Neural cell (in vitro differentiated cells): ENCODE results near the gene GLT8D1. TPM values are rescaled to one million over a fixed set of nuclear protein-coding genes. Genes with fewer than 3 reads are reported as not detected.

Experiments
- H2AFZ ChIP-seq: fragments of 200-600, 300-800 bp; sonication (generic), shearing (Covaris generic); 2 replicates; pipeline ENCODE4 v1.6.0; 2014; ENCODE audit warnings: low read depth, mild to moderate bottlenecking, antibody characterized with exemption, low read length, moderate library complexity
- H3F3A ChIP-seq: fragments of 200-600 bp; shearing (Covaris generic); 2 replicates; pipeline ENCODE4 v1.6.1; 2016; ENCODE audit warnings: mild to moderate bottlenecking, moderate library complexity, mixed read lengths, antibody characterized with exemption, low read length; ENCODE audit not compliant: insufficient read depth, poor library complexity, severe bottlenecking
- H3K27ac ChIP-seq: fragments of 200-600, 300-800 bp; sonication (generic), shearing (Covaris generic); 2 replicates; pipeline ENCODE4 v1.5.1; 2014; ENCODE audit warnings: mild to moderate bottlenecking, low read length, moderate library complexity
- H3K27me3 ChIP-seq: fragments of 300-800, 200-600 bp; sonication (generic), shearing (Covaris generic); 2 replicates; pipeline ENCODE4 v1.6.0; 2014; ENCODE audit warnings: mild to moderate bottlenecking, low read depth, low read length, moderate library complexity; ENCODE audit not compliant: insufficient read depth
- H3K36me3 ChIP-seq: fragments of 300-800, 200-600 bp; sonication (generic), shearing (Covaris generic); 2 replicates; pipeline ENCODE4 v1.5.1; 2014; ENCODE audit warnings: mild to moderate bottlenecking, antibody characterized with exemption, low read length, moderate library complexity; ENCODE audit not compliant: insufficient read depth
- H3K4me2 ChIP-seq: fragments of 300-800, 200-600 bp; sonication (generic), shearing (Covaris generic); 2 replicates; pipeline ENCODE4 v1.6.0; 2014; ENCODE audit warnings: mild to moderate bottlenecking, low read length
- H3K4me3 ChIP-seq: fragments of 300-800, 200-600 bp; sonication (generic), shearing (Covaris generic); 2 replicates; pipeline ENCODE4 v1.5.1; 2014; ENCODE audit warnings: mild to moderate bottlenecking, low read length, moderate library complexity
- H3K79me2 ChIP-seq: fragments of 200-600 bp; shearing (Covaris generic); replicated peaks from 2 replicates; pipeline ENCODE4 v1.6.0; 2014; ENCODE audit warnings: mild to moderate bottlenecking, low read length, moderate library complexity; ENCODE audit not compliant: insufficient read depth
- H3K9ac ChIP-seq: fragments of 300-800, 200-600 bp; sonication (generic), shearing (Covaris generic); 2 replicates; pipeline ENCODE4 v1.6.1; 2016; ENCODE audit warnings: mild to moderate bottlenecking, low read length, mixed read lengths
- H3K9me2 ChIP-seq: fragments of 200-600 bp; shearing (Covaris generic); 2 replicates; pipeline ENCODE4 v1.6.1; 2016; ENCODE audit warnings: mild to moderate bottlenecking, low read length, mixed read lengths; ENCODE audit not compliant: insufficient read depth
- H3K9me3 ChIP-seq: fragments of 200-600, 300-800 bp; sonication (generic), shearing (Covaris generic); 2 replicates; pipeline ENCODE4 v1.6.1; 2016; ENCODE audit warnings: mild to moderate bottlenecking, mixed run types, low read length, moderate library complexity, mixed read lengths
- H4K20me1 ChIP-seq: fragments of 200-600 bp; shearing (Covaris generic); 2 replicates; pipeline ENCODE4 v1.6.1; 2016; ENCODE audit warnings: mild to moderate bottlenecking, mixed run types; ENCODE audit not compliant: insufficient read depth
- EP300 ChIP-seq: fragments of 450-650 bp; conservative IDR thresholded peaks from 2 replicates; pipeline ENCODE4 v1.6.1; 2014; ENCODE audit warnings: antibody characterized with exemption, mild to moderate bottlenecking, moderate library complexity; ENCODE audit not compliant: poor library complexity, severe bottlenecking
- EZH2 ChIP-seq: fragments of 200-600, 300-800 bp; shearing (Covaris generic), sonication (generic); IDR thresholded peaks from 2 replicates; pipeline ENCODE4 v1.6.1; 2014; ENCODE audit warnings: antibody characterized with exemption, low read length, borderline replicate concordance, mild to moderate bottlenecking; ENCODE audit not compliant: insufficient read depth, poor library complexity, severe bottlenecking
- MXI1 ChIP-seq: fragments of 450-650 bp; conservative IDR thresholded peaks from 2 replicates; pipeline ENCODE4 v1.6.1; 2014; ENCODE audit warnings: antibody characterized with exemption, mild to moderate bottlenecking; ENCODE audit not compliant: poor library complexity, severe bottlenecking
- POLR2AphosphoS5 ChIP-seq: IDR thresholded peaks from 2 replicates; pipeline ENCODE4 v1.6.1; 2012
- RAD21 ChIP-seq: fragments of 450-650 bp; conservative IDR thresholded peaks from 2 replicates; pipeline ENCODE4 v1.6.1; 2014; ENCODE audit warnings: antibody characterized with exemption, mild to moderate bottlenecking, moderate library complexity
- SMC3 ChIP-seq: fragments of 450-650 bp; conservative IDR thresholded peaks from 2 replicates; pipeline ENCODE4 v1.6.1; 2014; ENCODE audit warnings: antibody characterized with exemption, mild to moderate bottlenecking, moderate library complexity; ENCODE audit not compliant: poor library complexity
- TAF1 ChIP-seq: IDR thresholded peaks from 2 replicates; pipeline ENCODE4 v1.6.1; 2012; ENCODE audit warnings: low read depth
- polyA plus RNA-seq: library from polyadenylated mRNA; depleted of rRNA; stranded (reverse); fragments of >200 nt; gene quantifications from 2 replicates; pipeline ENCODE4 v1.2.3, GENCODE V29; 2014
- TF ChIP-seq, protein P1 (sequence below): fragments of 450-650 bp; IDR thresholded peaks from 2 replicates; pipeline ENCODE4 v1.5.1; 2014; ENCODE audit warnings: antibody characterized with exemption, mild to moderate bottlenecking, moderate library complexity; ENCODE audit not compliant: poor library complexity, severe bottlenecking
- TF ChIP-seq, protein P2 (sequence below): IDR thresholded peaks from 2 replicates; pipeline ENCODE4 v1.6.1; 2012; ENCODE audit warnings: borderline replicate concordance

GLT8D1 gene
- polyA plus RNA-seq, 1 donor from 2014 or later = 182 TPM

DNA sequence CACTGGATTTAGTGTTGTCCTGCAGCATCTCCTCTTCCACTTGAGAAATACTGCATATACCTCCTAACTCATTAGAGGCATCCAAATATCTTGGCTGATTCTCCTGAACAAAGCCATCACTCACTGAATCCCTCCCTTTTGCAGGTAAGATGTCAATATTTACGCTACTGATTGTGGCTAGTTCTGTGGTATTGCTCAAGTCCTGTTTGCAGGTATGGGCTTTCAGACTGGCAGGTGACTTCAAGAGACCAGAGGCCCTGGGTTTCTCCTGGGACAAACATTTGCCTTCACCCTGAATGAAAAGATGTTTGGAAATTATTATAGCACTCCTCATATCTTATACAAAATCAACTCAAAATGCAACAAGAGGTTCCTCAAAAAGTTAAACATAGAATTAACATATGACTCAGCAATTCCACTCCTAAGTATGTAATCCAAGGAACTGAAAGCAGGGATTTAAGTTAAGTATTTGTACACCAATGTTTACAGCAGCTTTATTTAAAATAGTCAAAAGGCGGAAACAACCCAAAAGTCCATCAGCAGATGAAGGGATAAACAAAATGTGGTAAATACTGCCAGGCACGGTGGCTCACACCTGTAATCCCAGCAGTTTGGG is 46.6 kb upstream of the GLT8D1 start:
- no peaks in the 10 kb centered on the region for H3F3A ChIP-seq
- no peaks in the 10 kb centered on the region for H3K27me3 ChIP-seq
- no peaks in the 10 kb centered on the region for H4K20me1 ChIP-seq
- H2AFZ ChIP-seq = no peak overlapping the region
- no peak overlapping the region for H3K4me3 ChIP-seq
- no peak overlapping the region for H3K4me2 ChIP-seq
- TF ChIP-seq POLR2AphosphoS5 = no peak
- no peak for TF ChIP-seq SMC3
- TF ChIP-seq TAF1 = no peak
- no peak for TF ChIP-seq MXI1
- TF ChIP-seq EP300 = no peak
- TF ChIP-seq RAD21 = no peak
- TF ChIP-seq, protein P1, sequence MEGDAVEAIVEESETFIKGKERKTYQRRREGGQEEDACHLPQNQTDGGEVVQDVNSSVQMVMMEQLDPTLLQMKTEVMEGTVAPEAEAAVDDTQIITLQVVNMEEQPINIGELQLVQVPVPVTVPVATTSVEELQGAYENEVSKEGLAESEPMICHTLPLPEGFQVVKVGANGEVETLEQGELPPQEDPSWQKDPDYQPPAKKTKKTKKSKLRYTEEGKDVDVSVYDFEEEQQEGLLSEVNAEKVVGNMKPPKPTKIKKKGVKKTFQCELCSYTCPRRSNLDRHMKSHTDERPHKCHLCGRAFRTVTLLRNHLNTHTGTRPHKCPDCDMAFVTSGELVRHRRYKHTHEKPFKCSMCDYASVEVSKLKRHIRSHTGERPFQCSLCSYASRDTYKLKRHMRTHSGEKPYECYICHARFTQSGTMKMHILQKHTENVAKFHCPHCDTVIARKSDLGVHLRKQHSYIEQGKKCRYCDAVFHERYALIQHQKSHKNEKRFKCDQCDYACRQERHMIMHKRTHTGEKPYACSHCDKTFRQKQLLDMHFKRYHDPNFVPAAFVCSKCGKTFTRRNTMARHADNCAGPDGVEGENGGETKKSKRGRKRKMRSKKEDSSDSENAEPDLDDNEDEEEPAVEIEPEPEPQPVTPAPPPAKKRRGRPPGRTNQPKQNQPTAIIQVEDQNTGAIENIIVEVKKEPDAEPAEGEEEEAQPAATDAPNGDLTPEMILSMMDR = no peak
- TF ChIP-seq, protein P2, sequence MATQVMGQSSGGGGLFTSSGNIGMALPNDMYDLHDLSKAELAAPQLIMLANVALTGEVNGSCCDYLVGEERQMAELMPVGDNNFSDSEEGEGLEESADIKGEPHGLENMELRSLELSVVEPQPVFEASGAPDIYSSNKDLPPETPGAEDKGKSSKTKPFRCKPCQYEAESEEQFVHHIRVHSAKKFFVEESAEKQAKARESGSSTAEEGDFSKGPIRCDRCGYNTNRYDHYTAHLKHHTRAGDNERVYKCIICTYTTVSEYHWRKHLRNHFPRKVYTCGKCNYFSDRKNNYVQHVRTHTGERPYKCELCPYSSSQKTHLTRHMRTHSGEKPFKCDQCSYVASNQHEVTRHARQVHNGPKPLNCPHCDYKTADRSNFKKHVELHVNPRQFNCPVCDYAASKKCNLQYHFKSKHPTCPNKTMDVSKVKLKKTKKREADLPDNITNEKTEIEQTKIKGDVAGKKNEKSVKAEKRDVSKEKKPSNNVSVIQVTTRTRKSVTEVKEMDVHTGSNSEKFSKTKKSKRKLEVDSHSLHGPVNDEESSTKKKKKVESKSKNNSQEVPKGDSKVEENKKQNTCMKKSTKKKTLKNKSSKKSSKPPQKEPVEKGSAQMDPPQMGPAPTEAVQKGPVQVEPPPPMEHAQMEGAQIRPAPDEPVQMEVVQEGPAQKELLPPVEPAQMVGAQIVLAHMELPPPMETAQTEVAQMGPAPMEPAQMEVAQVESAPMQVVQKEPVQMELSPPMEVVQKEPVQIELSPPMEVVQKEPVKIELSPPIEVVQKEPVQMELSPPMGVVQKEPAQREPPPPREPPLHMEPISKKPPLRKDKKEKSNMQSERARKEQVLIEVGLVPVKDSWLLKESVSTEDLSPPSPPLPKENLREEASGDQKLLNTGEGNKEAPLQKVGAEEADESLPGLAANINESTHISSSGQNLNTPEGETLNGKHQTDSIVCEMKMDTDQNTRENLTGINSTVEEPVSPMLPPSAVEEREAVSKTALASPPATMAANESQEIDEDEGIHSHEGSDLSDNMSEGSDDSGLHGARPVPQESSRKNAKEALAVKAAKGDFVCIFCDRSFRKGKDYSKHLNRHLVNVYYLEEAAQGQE = no peak
- TF ChIP-seq EZH2 = no peak
- no peaks in the 10 kb centered on the region for H3K36me3 ChIP-seq
- H3K9me3 ChIP-seq = no peaks in the 10 kb centered on the region
- H3K9ac ChIP-seq = no peak overlapping the region
- no peak overlapping the region for H3K27ac ChIP-seq
- no peaks in the 10 kb centered on the region for H3K79me2 ChIP-seq
- H3K9me2 ChIP-seq = no peaks in the 10 kb centered on the region

DNA sequence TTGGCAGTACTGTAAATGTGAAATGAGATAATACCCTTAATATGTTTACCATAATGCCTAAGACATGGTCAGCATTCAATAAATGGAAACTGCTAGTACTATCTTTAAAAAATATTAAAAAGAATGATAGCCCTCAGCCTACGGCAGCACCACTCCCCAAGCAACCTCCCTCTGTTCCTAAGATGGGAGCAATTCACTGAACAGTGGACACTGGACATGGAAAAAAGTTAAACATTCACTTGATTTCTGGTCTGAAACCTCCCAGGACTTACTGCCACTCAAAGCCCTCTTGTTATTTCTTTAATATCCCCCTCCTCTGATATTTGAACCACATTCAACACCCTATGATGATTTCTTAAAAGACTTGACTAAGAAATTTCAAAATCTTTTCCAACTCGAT is 38.1 kb upstream of the GLT8D1 start:
- Histone ChIP-seq H3K4me2 (no peak overlapping the region), H3K4me3 (no peak overlapping the region), H3K9me3 (no peaks in the 10 kb centered on the region), H3K79me2 (no peaks in the 10 kb centered on the region), H3K27ac (no peak overlapping the region), H3F3A (no peaks in the 10 kb centered on the region), H3K9me2 (no peaks in the 10 kb centered on the region), H2AFZ (no peak overlapping the region), H3K36me3 (peaks cover 8% of the 10 kb centered on the region), H3K27me3 (no peaks in the 10 kb centered on the region), H3K9ac (no peak overlapping the region), H4K20me1 (no peaks in the 10 kb centered on the region)
- TF ChIP-seq POLR2AphosphoS5 = no peak
- no peak for TF ChIP-seq MXI1
- TF ChIP-seq EP300 = no peak
- no peak for TF ChIP-seq RAD21
- TF ChIP-seq, protein P1 = no peak
- TF ChIP-seq EZH2 = no peak
- TF ChIP-seq, protein P2 = no peak
- TF ChIP-seq TAF1 = no peak
- no peak for TF ChIP-seq SMC3
